ENCODE measurements around the gene ALDH3B2. TPM values are rescaled to one million over a fixed set of nuclear protein-coding genes. Genes with fewer than 3 reads are reported as not detected.

Gene ALDH3B2
- total RNA-seq, 2 experiments from 2014 or later, result not detected

GRCh38 chr11:67642173-67643120, 32.0 kb downstream of the ALDH3B2 start:
- H3K36me3 Mint-ChIP-seq (ENCODE audit: low read depth), result no peaks in the 10 kb centered on the region
- ChIA-PET POLR2A (no interaction called here), CTCF (interaction anchor here (1.1 to 11.8 kb wide), 2 partner anchors 9 to 12 kb away, joined by 3 to 127 read pairs; partner anchors contain the start of gene NUDT8)
- intact Hi-C loops (cut with micrococcal nuclease), result no loop called here
- no peak overlapping the region for H3K27ac Mint-ChIP-seq
- H3K4me1 Mint-ChIP-seq (ENCODE audit: low read depth), result peaks cover 22% of the 10 kb centered on the region
- no peak for ATAC-seq
- no peak overlapping the region for H3K4me3 Mint-ChIP-seq
- DNase-seq, result no peak
- TF ChIP-seq, protein P1, sequence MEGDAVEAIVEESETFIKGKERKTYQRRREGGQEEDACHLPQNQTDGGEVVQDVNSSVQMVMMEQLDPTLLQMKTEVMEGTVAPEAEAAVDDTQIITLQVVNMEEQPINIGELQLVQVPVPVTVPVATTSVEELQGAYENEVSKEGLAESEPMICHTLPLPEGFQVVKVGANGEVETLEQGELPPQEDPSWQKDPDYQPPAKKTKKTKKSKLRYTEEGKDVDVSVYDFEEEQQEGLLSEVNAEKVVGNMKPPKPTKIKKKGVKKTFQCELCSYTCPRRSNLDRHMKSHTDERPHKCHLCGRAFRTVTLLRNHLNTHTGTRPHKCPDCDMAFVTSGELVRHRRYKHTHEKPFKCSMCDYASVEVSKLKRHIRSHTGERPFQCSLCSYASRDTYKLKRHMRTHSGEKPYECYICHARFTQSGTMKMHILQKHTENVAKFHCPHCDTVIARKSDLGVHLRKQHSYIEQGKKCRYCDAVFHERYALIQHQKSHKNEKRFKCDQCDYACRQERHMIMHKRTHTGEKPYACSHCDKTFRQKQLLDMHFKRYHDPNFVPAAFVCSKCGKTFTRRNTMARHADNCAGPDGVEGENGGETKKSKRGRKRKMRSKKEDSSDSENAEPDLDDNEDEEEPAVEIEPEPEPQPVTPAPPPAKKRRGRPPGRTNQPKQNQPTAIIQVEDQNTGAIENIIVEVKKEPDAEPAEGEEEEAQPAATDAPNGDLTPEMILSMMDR (IDR thresholded peaks at IDR 0.05), result no peak
- H3K9me3 Mint-ChIP-seq, result peaks cover 2% of the 10 kb centered on the region
- no peaks in the 10 kb centered on the region for H3K27me3 Mint-ChIP-seq

DNA sequence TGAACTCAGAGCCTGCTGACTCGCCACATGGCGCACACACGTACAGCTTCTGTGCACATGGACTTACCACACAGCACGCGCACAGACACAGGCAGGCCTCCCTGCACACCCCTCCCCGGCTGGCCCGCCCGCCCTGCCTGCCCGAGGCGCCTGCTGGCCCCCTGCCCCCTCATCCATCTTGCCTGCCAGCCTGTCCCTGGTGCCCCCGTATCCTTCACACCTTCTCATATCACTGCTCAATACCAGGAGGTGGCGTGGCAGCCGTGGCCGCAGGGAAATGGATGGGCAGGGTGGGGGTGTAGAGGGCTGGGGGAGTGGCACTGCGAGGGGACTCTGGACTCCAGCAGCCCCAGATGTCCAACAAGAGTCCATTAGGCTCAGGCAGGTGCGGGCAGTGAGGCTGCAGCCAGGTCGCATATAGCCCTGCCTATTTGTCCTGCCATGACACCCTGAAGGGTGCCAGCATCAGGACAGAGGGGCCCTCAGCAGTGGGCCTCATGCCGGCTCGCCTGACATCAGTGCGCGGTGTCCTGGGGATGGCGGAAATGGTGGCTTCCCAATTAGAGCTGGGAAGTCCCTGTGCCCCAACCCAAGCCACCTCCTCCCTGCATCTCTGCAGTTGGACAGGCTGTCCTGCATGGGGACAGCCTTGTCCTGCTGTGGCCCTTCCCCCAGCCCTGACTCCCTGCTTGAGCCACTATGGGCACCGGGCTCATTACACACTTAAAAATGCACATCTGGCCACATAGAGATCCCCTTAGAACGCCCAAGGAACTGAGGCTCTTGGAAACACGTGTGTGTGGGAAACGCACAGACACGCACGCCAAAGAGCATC, 32.9 kb downstream of the ALDH3B2 start:
- Mint-ChIP-seq H3K4me1 (ENCODE audit: low read depth) (peaks cover 13% of the 10 kb centered on the region), H3K9me3 (peaks cover 2% of the 10 kb centered on the region), H3K4me3 (no peak overlapping the region), H3K36me3 (ENCODE audit: low read depth) (no peaks in the 10 kb centered on the region), H3K27ac (no peak overlapping the region), H3K27me3 (no peaks in the 10 kb centered on the region)
- intact Hi-C loops (cut with micrococcal nuclease), result no loop called here
- ChIA-PET POLR2A (no interaction called here), CTCF (no interaction called here)
- TF ChIP-seq, protein P1 (IDR thresholded peaks at IDR 0.05), result no peak
- ATAC-seq, result no peak
- DNase-seq, result no peak

DNA sequence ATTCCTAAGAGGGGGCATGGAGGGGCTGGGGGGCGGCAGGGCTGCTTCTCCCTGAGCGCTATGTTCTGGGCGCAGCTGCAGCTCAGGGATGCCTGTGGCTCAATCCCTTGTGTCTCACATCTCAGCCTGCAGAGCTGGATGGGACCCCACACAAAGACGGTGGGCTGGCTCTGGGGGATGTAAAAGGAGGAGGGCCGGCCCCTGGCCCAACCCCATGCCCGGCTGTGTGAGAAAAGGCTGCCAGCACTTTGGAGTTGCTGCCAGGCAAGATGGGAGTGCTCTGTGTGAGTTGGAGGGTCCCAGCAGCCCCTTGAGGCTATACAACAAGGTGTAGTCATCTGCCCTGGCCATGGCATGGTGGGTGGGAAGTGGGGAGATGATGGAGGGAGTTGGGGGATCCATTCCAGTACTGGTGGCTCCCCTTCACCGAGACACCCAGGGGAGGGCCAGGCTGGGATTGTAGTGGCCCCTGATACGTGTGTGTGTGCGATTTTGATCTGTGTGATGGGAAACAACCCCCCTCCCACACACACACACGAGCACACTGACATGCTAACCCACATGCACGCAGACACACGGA, 33.6 kb downstream of the ALDH3B2 start:
- H3K4me3 Mint-ChIP-seq, result no peak overlapping the region
- ChIA-PET CTCF (interaction anchor here (1.0 to 3.4 kb wide), 2 partner anchors 8 to 10 kb away, joined by 3 to 9 read pairs; partner anchors contain the start of gene ACY3), POLR2A (no interaction called here)
- H3K27ac Mint-ChIP-seq, result no peak overlapping the region
- DNase-seq (no peak), ATAC-seq (no peak)
- H3K36me3 Mint-ChIP-seq (ENCODE audit: low read depth), result no peaks in the 10 kb centered on the region
- H3K4me1 Mint-ChIP-seq (ENCODE audit: low read depth), result peaks cover 6% of the 10 kb centered on the region
- H3K27me3 Mint-ChIP-seq, result no peaks in the 10 kb centered on the region
- intact Hi-C loops (cut with micrococcal nuclease), result no loop called here
- TF ChIP-seq, protein P1 (IDR thresholded peaks at IDR 0.05), result no peak
- peaks cover 2% of the 10 kb centered on the region for H3K9me3 Mint-ChIP-seq

GRCh38 chr11:67640021-67640757, 34.2 kb downstream of the ALDH3B2 start:
- Mint-ChIP-seq H3K4me1 (ENCODE audit: low read depth) (peaks cover 6% of the 10 kb centered on the region), H3K36me3 (ENCODE audit: low read depth) (no peaks in the 10 kb centered on the region), H3K27me3 (no peaks in the 10 kb centered on the region), H3K27ac (no peak overlapping the region), H3K9me3 (peaks cover 2% of the 10 kb centered on the region), H3K4me3 (no peak overlapping the region)
- intact Hi-C loops (cut with micrococcal nuclease), result no loop called here
- POLR2A ChIA-PET, result interaction anchor here (1.2 kb wide), 1 partner anchor 11 kb away, joined by 4 read pairs; the partner anchor contains the start of gene NUDT8
- peak; percentile 77 for DNase-seq
- ATAC-seq, result peak; percentile 87
- CTCF ChIA-PET, result interaction anchor here (1.0 to 3.4 kb wide), 3 partner anchors 9 to 10 kb away, joined by 3 to 9 read pairs (median 8); partner anchors contain the start of genes ACY3 and NUDT8
- TF ChIP-seq, protein P1 (IDR thresholded peaks at IDR 0.05), result peak; percentile 42
